Suprapubic skin (tissue), 4 donors: ENCODE results near the gene CPNE7. TPM values are rescaled to one million over a fixed set of nuclear protein-coding genes. Genes with fewer than 3 reads are reported as not detected.

Experiments used
- DNase-seq, 2 donors: peaks; one replicate each; pipeline ENCODE4 v3.0.0-alpha.2; 2019; ENCODE audit warnings: low spot score in 2 of 2
- H3K27ac ChIP-seq: fragments of 200-600 bp; sonication (generic); one replicate; pipeline ENCODE4 v1.5.1; 2019
- H3K27me3 ChIP-seq: fragments of 200-600 bp; sonication (generic); one replicate; pipeline ENCODE4 v1.5.1; 2019
- H3K36me3 ChIP-seq: fragments of 200-600 bp; sonication (generic); one replicate; pipeline ENCODE4 v1.5.1; 2019
- H3K4me1 ChIP-seq: fragments of 200-600 bp; sonication (generic); one replicate; pipeline ENCODE4 v1.5.1; 2019
- H3K4me3 ChIP-seq: fragments of 200-600 bp; sonication (generic); one replicate; pipeline ENCODE4 v1.5.1; 2019; ENCODE audit warnings: mild to moderate bottlenecking
- H3K9me3 ChIP-seq: fragments of 200-600 bp; sonication (generic); one replicate; pipeline ENCODE4 v1.5.1; 2019
- EP300 ChIP-seq: sonication (generic); formaldehyde crosslinking; IDR thresholded peaks from one replicate; pipeline ENCODE4 v1.6.1; 2017; ENCODE audit warnings: antibody characterized with exemption
- POLR2A ChIP-seq, 2 donors: fragments of 450-650 bp; IDR thresholded peaks; one replicate each; pipeline ENCODE4 v1.6.1; 2017; ENCODE audit warnings: antibody characterized with exemption in 2 of 2, mild to moderate bottlenecking in 2 of 2, moderate library complexity in 2 of 2
- POLR2AphosphoS5 ChIP-seq, 3 donors: sonication (generic); formaldehyde crosslinking; IDR thresholded peaks; one replicate each; pipeline ENCODE4 v1.6.1; 2017; ENCODE audit warnings: antibody characterized with exemption in 3 of 3
- WGBS: methylation state at CpG from one replicate; pipeline ENCODE4 v1.1.5; 2018; 5-methylcytosine and 5-hydroxymethylcytosine counted together
- total RNA-seq, 4 donors: library from RNA; depleted of rRNA; stranded (reverse); fragments of >200 nt; gene quantifications; one replicate each; pipeline ENCODE4 v1.1.0, GENCODE V29; 2016
- TF ChIP-seq, protein P1 (sequence below), 2 donors: fragments of 200-600 bp in 1 of 2; fragments of 450-650 bp in 1 of 2; sonication (generic) in 1 of 2; IDR thresholded peaks; one replicate each; pipeline ENCODE4 v1.5.1; 2016 to 2019; ENCODE audit warnings: antibody characterized with exemption in 2 of 2, mild to moderate bottlenecking in 1 of 2, moderate library complexity in 1 of 2

The CPNE7 gene
- total RNA-seq, 4 donors from 2014 or later, result 0.51 to 12.9 (median 2.9) TPM; not detected in 1

DNA sequence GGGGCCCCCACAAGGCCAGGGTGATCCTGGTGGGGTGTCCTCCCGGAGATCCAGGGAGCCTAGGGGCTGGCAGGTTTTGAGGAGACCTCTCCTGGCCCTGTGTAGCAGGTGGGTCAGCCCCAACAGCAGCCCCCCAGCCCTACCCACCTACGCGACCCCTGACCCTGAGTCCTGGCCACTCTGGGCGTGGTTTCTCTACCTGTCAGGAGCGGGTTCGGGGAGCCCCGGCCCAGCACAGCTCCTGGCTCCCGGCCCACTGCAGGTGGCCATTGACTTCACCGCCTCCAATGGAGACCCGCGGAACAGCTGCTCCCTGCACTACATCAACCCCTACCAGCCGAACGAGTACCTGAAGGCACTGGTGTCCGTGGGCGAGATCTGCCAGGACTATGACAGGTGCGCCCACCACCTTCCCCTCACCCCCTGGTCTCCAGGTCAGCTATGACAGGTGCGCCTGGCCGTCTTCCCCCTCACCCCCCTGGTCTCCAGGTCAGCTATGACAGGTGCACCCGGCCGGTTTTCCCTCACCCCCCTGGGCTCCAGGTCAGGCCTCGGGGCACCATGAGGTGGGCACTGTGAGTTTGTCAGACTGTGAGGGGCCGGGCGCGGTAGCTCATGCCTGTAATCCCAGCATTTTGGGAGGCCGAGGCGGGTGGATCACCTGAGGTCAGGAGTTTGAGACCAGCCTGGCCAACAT is 13.0 kb downstream of the CPNE7 start:
- no peak overlapping the region for H3K4me3 ChIP-seq
- H3K4me1 ChIP-seq, result peaks cover 3% of the 10 kb centered on the region
- no peak for DNase-seq
- TF ChIP-seq EP300 (no peak), POLR2A (IDR thresholded peaks at IDR 0.05) (no peak), POLR2AphosphoS5 (IDR thresholded peaks at IDR 0.05) (no peak)
- TF ChIP-seq, protein P1, sequence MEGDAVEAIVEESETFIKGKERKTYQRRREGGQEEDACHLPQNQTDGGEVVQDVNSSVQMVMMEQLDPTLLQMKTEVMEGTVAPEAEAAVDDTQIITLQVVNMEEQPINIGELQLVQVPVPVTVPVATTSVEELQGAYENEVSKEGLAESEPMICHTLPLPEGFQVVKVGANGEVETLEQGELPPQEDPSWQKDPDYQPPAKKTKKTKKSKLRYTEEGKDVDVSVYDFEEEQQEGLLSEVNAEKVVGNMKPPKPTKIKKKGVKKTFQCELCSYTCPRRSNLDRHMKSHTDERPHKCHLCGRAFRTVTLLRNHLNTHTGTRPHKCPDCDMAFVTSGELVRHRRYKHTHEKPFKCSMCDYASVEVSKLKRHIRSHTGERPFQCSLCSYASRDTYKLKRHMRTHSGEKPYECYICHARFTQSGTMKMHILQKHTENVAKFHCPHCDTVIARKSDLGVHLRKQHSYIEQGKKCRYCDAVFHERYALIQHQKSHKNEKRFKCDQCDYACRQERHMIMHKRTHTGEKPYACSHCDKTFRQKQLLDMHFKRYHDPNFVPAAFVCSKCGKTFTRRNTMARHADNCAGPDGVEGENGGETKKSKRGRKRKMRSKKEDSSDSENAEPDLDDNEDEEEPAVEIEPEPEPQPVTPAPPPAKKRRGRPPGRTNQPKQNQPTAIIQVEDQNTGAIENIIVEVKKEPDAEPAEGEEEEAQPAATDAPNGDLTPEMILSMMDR (IDR thresholded peaks at IDR 0.05), result no peak
- no peaks in the 10 kb centered on the region for H3K27me3 ChIP-seq
- WGBS, result 94% methylated on average over 13 of the region's 26 CpGs
- H3K27ac ChIP-seq, result no peak overlapping the region
- no peaks in the 10 kb centered on the region for H3K9me3 ChIP-seq
- H3K36me3 ChIP-seq, result no peaks in the 10 kb centered on the region

DNA sequence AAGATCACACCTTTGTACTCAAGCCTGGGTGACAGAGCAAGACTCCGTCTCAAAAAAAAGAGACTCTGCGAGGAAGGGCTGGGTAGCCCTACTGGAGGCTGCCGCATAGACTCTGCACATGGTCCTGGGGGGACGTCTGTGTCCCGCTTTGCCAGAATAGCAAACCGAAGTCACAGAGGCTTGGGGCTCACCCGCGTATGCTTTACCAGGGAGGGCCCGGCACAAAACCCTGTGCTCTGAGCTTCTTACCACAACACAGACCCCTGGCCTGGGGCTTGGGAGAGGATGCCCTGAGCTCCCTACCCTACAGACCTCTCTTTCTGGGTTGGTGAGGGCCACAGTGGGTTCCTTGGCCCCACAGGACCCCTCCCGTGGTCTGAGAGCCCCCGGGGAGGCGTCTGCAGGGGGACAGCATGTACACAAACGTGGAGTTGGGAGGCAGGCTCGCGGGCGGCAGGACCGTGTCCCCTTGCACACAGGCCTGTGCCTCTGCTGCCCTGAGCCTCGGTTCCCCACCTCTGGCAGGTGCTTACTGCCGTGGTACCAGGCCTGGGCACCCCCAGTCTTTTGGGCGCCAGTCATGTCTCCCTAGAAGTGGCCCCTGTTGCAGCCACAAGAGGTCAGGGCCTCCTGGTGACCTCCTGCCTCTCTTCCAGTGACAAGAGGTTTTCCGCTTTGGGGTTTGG is 13.8 kb downstream of the CPNE7 start:
- DNase-seq, result no peak
- Histone ChIP-seq H3K9me3 (no peaks in the 10 kb centered on the region), H3K4me1 (peaks cover 3% of the 10 kb centered on the region), H3K4me3 (no peak overlapping the region), H3K36me3 (no peaks in the 10 kb centered on the region), H3K27me3 (no peaks in the 10 kb centered on the region), H3K27ac (no peak overlapping the region)
- WGBS, result 88% methylated on average over 7 of the region's 21 CpGs
- TF ChIP-seq, protein P1 (IDR thresholded peaks at IDR 0.05), result no peak
- TF ChIP-seq POLR2A (IDR thresholded peaks at IDR 0.05), result no peak
- TF ChIP-seq POLR2AphosphoS5 (IDR thresholded peaks at IDR 0.05), result no peak
- TF ChIP-seq EP300, result no peak

DNA sequence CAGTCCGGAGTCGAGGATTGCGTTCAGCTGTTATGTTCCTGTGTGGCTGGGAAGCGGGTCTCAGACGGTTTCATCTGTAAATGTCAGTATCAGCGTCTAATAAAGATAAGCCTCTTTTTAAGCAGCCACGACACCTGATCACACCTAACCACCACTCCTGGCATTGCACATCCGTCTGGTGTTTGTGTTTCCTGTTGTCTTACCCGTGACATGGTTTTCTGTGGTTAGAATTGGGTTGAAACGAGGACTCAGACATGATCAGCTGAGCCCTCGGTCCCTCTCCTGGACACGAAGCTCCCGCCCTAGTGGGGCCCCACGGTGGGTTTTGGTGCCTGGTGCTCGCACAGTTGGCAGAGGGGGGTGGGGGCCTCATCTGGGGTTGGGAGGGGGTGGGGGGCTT is 18.3 kb downstream of the CPNE7 start:
- DNase-seq, result no peak
- no peaks in the 10 kb centered on the region for H3K27me3 ChIP-seq
- 79% methylated on average over 15 of the region's 15 CpGs for WGBS
- no peak for TF ChIP-seq POLR2AphosphoS5 (IDR thresholded peaks at IDR 0.05)
- no peak for TF ChIP-seq POLR2A (IDR thresholded peaks at IDR 0.05)
- TF ChIP-seq, protein P1 (IDR thresholded peaks at IDR 0.05), result no peak
- no peak for TF ChIP-seq EP300
- no peaks in the 10 kb centered on the region for H3K36me3 ChIP-seq
- no peak overlapping the region for H3K27ac ChIP-seq
- H3K4me1 ChIP-seq, result no peaks in the 10 kb centered on the region
- H3K4me3 ChIP-seq, result no peak overlapping the region
- H3K9me3 ChIP-seq, result no peaks in the 10 kb centered on the region

DNA sequence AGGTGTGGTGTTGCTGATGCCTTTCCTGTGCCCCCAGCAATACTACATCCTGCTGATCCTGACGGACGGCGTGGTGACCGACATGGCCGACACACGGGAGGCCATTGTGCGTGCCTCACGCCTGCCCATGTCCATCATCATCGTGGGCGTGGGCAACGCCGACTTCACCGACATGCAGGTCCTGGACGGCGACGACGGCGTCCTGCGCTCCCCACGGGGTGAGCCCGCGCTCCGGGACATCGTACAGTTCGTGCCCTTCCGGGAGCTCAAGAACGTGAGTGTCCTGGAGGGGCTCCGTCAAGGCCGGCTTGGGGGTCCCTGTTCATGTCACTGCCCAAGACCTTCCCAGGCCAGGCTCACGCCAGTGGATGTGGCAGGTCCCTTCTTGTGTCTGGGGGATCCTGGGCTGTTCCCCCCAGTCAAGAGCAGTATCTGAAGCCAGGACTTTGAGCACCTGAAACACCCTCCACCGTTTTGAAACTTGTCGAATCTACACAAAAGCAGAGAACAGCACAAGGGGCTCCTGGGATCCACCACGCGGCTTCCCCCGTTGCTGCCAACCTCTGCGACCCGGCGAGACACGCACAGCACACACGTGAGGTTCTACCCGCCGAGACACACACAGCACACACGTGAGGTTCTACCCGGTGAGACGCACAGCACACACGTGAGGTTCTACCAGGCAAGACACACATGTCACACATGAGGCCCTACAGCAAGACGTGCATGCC is 19.9 kb downstream of the CPNE7 start:
- no peak overlapping the region for H3K27ac ChIP-seq
- no peak overlapping the region for H3K4me3 ChIP-seq
- H3K4me1 ChIP-seq, result peaks cover 5% of the 10 kb centered on the region
- no peak for TF ChIP-seq POLR2AphosphoS5 (IDR thresholded peaks at IDR 0.05)
- TF ChIP-seq, protein P1 (IDR thresholded peaks at IDR 0.05), result no peak
- TF ChIP-seq EP300, result no peak
- TF ChIP-seq POLR2A (IDR thresholded peaks at IDR 0.05), result no peak
- H3K36me3 ChIP-seq, result no peaks in the 10 kb centered on the region
- H3K27me3 ChIP-seq, result no peaks in the 10 kb centered on the region
- 95% methylated on average over 30 of the region's 47 CpGs for WGBS
- DNase-seq, result no peak
- H3K9me3 ChIP-seq, result no peaks in the 10 kb centered on the region
